ENCODE data around the gene CAMP. TPM values are rescaled to one million over a fixed set of nuclear protein-coding genes. Genes with fewer than 3 reads are reported as not detected.
"Not testable (repeated sequence)": the region's sequence is repeated elsewhere in the genome, so short reads cannot be mapped to it uniquely, and the experiment has no call there.

The CAMP gene
- total and polyA plus RNA-seq, 4 experiments from 2014 or later, result not detected

DNA sequence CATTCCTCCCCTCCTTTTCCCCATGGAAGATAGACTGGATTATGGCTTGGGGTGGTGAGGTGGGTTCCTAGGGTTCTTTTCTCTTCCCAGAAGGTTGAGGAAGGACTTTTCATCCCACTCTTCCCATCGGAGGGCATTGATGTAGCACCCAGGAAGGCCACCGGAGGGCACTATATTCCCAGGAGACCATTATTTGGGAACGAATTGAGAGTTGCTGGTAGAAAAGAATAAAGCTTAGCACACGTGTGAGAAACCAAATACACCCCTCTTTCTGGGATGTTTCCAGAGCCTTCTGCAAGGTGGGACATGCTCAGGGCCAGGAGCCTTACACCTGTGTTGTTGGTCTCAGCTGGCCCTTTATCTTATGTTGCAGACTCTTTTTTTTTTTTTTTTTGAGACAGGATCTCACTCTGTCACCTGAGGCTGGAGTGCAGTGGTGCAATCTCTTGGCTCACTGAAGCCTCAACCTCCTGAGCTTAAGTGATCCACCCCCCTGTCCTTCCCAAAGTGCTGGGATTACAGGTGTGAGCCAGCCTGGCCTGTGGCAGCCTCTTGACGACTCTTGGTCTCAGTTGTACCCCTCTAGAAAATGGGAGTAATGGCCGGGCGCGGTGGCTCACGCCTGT lies 28.7 kb upstream of the CAMP start:
- no peaks in the 10 kb centered on the region for H3K36me3 ChIP-seq (ENCODE audit: insufficient read depth, low read length)
- CTCF ChIA-PET (ENCODE audit: partially characterized antibody), result interaction anchor here (0.7 to 3.4 kb wide), 7 partner anchors 12 to 462 kb away, joined by 3 to 18 read pairs (median 3); partner anchors contain the start of genes CCDC51 and TMA7
- peaks cover 0 to 2% of the 10 kb centered on the region in 2 donors for H3K27me3 Mint-ChIP-seq
- H3K4me1 ChIP-seq (ENCODE audit: insufficient read depth, low read length), result no peaks in the 10 kb centered on the region
- H3K9me3 Mint-ChIP-seq, result peaks cover 0 to under 1% (median 0%) of the 10 kb centered on the region in 8 donors
- intact Hi-C loops (cut with micrococcal nuclease), result loop anchor here (5.0 kb wide), 1 partner anchor 363 kb away; the partner anchor contains the start of gene PFKFB4
- no peak overlapping the region for H3K27ac Mint-ChIP-seq
- peak in 3 of 5 donors; percentile 5 to 9 (median 9) for DNase-seq
- no peaks in the 10 kb centered on the region for H3K9me3 ChIP-seq (ENCODE audit: control insufficient read depth in 1 of 2, low read length in 2 of 2)
- no peak overlapping the region for H3K4me3 ChIP-seq (ENCODE audit: low read length in 2 of 2)
- H3K27ac ChIP-seq (ENCODE audit: low read depth, low read length), result no peak overlapping the region
- H3K4me3 Mint-ChIP-seq, result no peak overlapping the region
- POLR2A ChIA-PET (ENCODE audit: partially characterized antibody), result no interaction called here
- no peaks in the 10 kb centered on the region for H3K4me1 Mint-ChIP-seq
- no peaks in the 10 kb centered on the region for H3K36me3 Mint-ChIP-seq
- no peaks in the 10 kb centered on the region for H3K27me3 ChIP-seq (ENCODE audit: insufficient read depth, low read length)

DNA sequence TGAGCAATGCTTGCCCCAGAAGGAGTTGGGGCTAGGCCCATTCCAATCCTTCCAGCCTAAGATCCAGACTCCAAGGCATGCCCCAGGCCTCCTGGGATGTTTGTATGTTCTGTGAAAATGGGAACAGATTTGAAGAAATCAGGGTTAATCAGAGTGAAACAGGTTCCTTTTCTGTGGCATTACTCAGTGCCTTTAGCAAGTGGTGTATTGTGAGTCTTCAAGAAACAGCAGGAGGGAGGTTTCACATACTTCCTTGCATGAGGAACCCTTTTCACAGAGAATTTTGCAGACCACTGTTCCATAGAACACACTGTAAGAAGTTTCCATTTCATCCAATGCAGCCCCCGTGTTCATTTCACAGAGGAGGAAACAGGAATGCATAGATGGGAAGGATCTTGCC lies 26.7 kb upstream of the CAMP start:
- intact Hi-C loops (cut with micrococcal nuclease), result no loop called here

DNA sequence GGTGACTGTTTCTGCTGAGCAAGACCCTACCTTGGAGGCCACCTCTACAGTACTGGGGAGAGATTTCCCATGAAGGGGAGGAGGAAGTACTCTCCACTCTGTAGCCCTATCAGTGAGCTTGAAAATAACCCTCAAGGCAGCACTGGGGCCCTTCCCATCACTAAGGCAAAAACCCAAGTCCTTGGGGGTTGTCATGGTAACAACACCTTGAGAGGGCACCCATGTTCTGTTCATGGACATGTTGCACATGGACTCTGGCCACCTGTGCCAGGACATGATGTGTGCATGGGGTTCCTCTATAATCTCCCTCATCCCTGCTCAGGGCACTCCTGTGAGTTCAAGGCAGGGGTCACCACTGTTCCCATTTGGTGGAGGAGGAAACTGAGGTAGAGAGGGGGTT lies 24.2 kb upstream of the CAMP start:
- ChIA-PET CTCF (ENCODE audit: partially characterized antibody) (no interaction called here), POLR2A (ENCODE audit: partially characterized antibody) (no interaction called here)
- intact Hi-C loops (cut with micrococcal nuclease), result no loop called here
- Mint-ChIP-seq H3K27me3 (peaks cover 3 to 4% of the 10 kb centered on the region in 2 donors), H3K9me3 (peaks cover 0 to 2% (median 0%) of the 10 kb centered on the region in 8 donors), H3K36me3 (no peaks in the 10 kb centered on the region), H3K27ac (peak overlapping the region in 1 of 7 donors; percentile 4), H3K4me1 (no peaks in the 10 kb centered on the region), H3K4me3 (no peak overlapping the region)
- Histone ChIP-seq H3K4me1 (ENCODE audit: insufficient read depth, low read length) (no peaks in the 10 kb centered on the region), H3K27me3 (ENCODE audit: insufficient read depth, low read length) (no peaks in the 10 kb centered on the region), H3K9me3 (ENCODE audit: control insufficient read depth in 1 of 2, low read length in 2 of 2) (no peaks in the 10 kb centered on the region), H3K27ac (ENCODE audit: low read depth, low read length) (no peak overlapping the region), H3K4me3 (ENCODE audit: low read length in 2 of 2) (no peak overlapping the region), H3K36me3 (ENCODE audit: insufficient read depth, low read length) (no peaks in the 10 kb centered on the region)
- no peak for DNase-seq

More for the DNA sequence above, 26.7 kb upstream of the CAMP start:
- ChIA-PET POLR2A (ENCODE audit: partially characterized antibody) (no interaction called here), CTCF (ENCODE audit: partially characterized antibody) (no interaction called here)
- Histone ChIP-seq H3K27me3 (ENCODE audit: insufficient read depth, low read length) (no peaks in the 10 kb centered on the region), H3K36me3 (ENCODE audit: insufficient read depth, low read length) (no peaks in the 10 kb centered on the region), H3K4me3 (ENCODE audit: low read length in 2 of 2) (no peak overlapping the region), H3K27ac (ENCODE audit: low read depth, low read length) (no peak overlapping the region), H3K9me3 (ENCODE audit: control insufficient read depth in 1 of 2, low read length in 2 of 2) (no peaks in the 10 kb centered on the region), H3K4me1 (ENCODE audit: insufficient read depth, low read length) (no peaks in the 10 kb centered on the region)
- Mint-ChIP-seq H3K36me3 (no peaks in the 10 kb centered on the region), H3K27me3 (peaks cover 3 to 4% of the 10 kb centered on the region in 2 donors), H3K4me3 (no peak overlapping the region), H3K9me3 (peaks cover 0 to 2% (median 0%) of the 10 kb centered on the region in 8 donors), H3K27ac (no peak overlapping the region), H3K4me1 (no peaks in the 10 kb centered on the region)
- no peak for DNase-seq

DNA sequence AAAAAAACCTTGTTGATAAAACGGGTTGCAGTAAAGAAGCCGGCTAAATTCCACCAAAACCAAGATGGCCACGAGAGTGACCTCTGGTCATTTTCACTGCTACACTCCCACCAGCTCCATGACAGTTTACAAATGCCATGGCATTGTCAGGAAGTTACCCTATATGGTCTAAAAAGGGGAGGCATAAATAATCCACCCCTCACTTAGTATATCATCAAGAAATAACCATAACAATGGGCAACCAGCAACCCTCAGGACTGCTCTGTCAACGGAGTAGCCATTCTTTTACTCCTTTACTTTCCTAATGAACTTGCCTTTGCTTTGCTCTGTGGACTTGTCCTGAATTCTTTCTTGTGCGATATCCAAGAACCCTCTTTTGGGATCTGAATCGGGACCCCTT lies 20.7 kb upstream of the CAMP start:
- no peaks in the 10 kb centered on the region for H3K4me1 ChIP-seq (ENCODE audit: insufficient read depth, low read length)
- no peak for DNase-seq
- no peak overlapping the region for H3K27ac ChIP-seq (ENCODE audit: low read depth, low read length)
- no peak overlapping the region for H3K27ac Mint-ChIP-seq
- peaks cover 3 to 4% of the 10 kb centered on the region in 2 donors for H3K27me3 Mint-ChIP-seq
- CTCF ChIA-PET (ENCODE audit: partially characterized antibody), result no interaction called here
- no peaks in the 10 kb centered on the region for H3K36me3 ChIP-seq (ENCODE audit: insufficient read depth, low read length)
- H3K9me3 ChIP-seq (ENCODE audit: control insufficient read depth in 1 of 2, low read length in 2 of 2), result no peaks in the 10 kb centered on the region
- intact Hi-C loops (cut with micrococcal nuclease), result no loop called here
- H3K4me3 ChIP-seq (ENCODE audit: low read length in 2 of 2), result no peak overlapping the region
- H3K4me3 Mint-ChIP-seq, result no peak overlapping the region
- H3K4me1 Mint-ChIP-seq, result no peaks in the 10 kb centered on the region
- no peaks in the 10 kb centered on the region for H3K27me3 ChIP-seq (ENCODE audit: insufficient read depth, low read length)
- no peaks in the 10 kb centered on the region for H3K36me3 Mint-ChIP-seq
- H3K9me3 Mint-ChIP-seq, result peaks cover 0 to 2% (median 0%) of the 10 kb centered on the region in 8 donors
- POLR2A ChIA-PET (ENCODE audit: partially characterized antibody), result no interaction called here

DNA sequence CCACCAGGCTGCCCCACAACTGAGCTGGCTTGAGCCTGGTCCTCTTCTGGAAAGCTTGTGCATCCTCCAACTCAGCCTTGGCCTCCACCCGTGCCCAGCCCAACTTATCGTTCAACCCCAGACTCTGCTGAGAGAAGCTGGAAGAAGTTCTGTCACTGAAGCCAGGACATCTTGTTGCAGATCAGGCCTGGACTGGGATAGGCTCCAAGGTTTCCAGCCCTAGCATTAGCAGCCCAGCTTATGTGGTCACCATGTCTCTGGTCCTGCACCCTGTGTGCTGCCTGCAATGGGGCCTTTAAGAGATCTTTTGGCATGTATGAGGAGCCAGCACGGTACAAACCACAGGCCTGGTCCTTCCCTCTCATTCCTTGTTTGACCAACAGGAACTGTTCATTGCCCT lies 15.2 kb upstream of the CAMP start:
- POLR2A ChIA-PET (ENCODE audit: partially characterized antibody), result no interaction called here
- H3K27me3 ChIP-seq (ENCODE audit: insufficient read depth, low read length), result no peaks in the 10 kb centered on the region
- Mint-ChIP-seq H3K4me3 (no peak overlapping the region), H3K9me3 (no peaks in the 10 kb centered on the region), H3K4me1 (peaks cover 0 to 4% (median 0%) of the 10 kb centered on the region in 4 donors), H3K27ac (no peak overlapping the region), H3K36me3 (no peaks in the 10 kb centered on the region), H3K27me3 (peaks cover 0 to 2% of the 10 kb centered on the region in 2 donors)
- H3K9me3 ChIP-seq (ENCODE audit: control insufficient read depth in 1 of 2, low read length in 2 of 2), result no peaks in the 10 kb centered on the region
- DNase-seq, result no peak
- intact Hi-C loops (cut with micrococcal nuclease), result no loop called here
- no peaks in the 10 kb centered on the region for H3K4me1 ChIP-seq (ENCODE audit: insufficient read depth, low read length)
- no peaks in the 10 kb centered on the region for H3K36me3 ChIP-seq (ENCODE audit: insufficient read depth, low read length)
- CTCF ChIA-PET (ENCODE audit: partially characterized antibody), result interaction anchor here (0.7 kb wide), 1 partner anchor 193 kb away, joined by 3 read pairs; no protein-coding TSS in a partner anchor
- H3K4me3 ChIP-seq (ENCODE audit: low read length in 2 of 2), result no peak overlapping the region
- no peak overlapping the region for H3K27ac ChIP-seq (ENCODE audit: low read depth, low read length)

DNA sequence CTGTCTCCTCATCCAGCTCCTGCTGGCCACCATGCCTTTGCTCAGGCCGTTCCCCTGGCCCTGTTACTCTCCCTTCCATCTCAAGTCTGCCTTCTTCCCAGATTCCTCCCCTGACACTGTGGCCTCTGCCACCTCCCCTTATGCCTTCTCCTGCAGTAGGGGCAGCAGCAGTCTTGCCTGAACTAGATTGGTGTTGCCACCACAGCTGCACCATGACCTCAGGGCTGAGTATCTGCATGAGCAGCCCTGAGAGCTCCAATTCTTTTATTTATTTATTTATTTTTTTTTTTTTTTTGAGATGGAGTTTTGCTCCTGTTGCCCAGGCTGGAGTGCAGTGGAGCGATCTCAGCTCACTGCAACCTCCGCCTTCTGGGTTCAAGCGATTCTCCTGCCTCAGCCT lies 13.8 kb upstream of the CAMP start:
- no peaks in the 10 kb centered on the region for H3K4me1 ChIP-seq (ENCODE audit: insufficient read depth, low read length)
- peaks cover 0 to 2% of the 10 kb centered on the region in 2 donors for H3K27me3 Mint-ChIP-seq
- H3K9me3 ChIP-seq (ENCODE audit: control insufficient read depth in 1 of 2, low read length in 2 of 2), result no peaks in the 10 kb centered on the region
- no peak overlapping the region for H3K27ac ChIP-seq (ENCODE audit: low read depth, low read length)
- no peak overlapping the region for H3K4me3 Mint-ChIP-seq
- ChIA-PET CTCF (ENCODE audit: partially characterized antibody) (no interaction called here), POLR2A (ENCODE audit: partially characterized antibody) (no interaction called here)
- intact Hi-C loops (cut with micrococcal nuclease), result no loop called here
- no peak for DNase-seq
- peaks cover 0 to 4% (median 0%) of the 10 kb centered on the region in 4 donors for H3K4me1 Mint-ChIP-seq
- no peak overlapping the region for H3K4me3 ChIP-seq (ENCODE audit: low read length in 2 of 2)
- peak overlapping the region in 1 of 7 donors; percentile 57 for H3K27ac Mint-ChIP-seq
- H3K36me3 Mint-ChIP-seq, result no peaks in the 10 kb centered on the region
- H3K36me3 ChIP-seq (ENCODE audit: insufficient read depth, low read length), result no peaks in the 10 kb centered on the region
- H3K27me3 ChIP-seq (ENCODE audit: insufficient read depth, low read length), result no peaks in the 10 kb centered on the region
- H3K9me3 Mint-ChIP-seq, result no peaks in the 10 kb centered on the region

DNA sequence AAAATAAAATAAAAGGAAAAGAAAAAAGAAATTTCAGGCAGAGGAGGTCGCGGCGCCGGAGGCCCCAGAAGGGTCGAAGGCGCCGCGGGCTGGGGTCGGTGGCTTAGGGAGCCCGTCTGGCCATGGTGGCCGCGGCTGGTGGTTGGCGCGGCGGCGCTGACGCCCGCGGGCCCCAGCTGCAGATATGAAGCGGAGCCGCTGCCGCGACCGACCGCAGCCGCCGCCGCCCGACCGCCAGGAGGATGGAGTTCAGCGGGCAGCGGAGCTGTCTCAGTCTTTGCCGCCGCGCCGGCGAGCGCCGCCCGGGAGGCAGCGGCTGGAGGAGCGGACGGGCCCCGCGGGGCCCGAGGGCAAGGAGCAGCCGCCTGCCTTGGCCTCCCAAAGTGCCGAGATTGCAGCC lies 12.8 kb upstream of the CAMP start:
- H3K4me3 Mint-ChIP-seq; H3K27ac ChIP-seq (ENCODE audit: low read depth, low read length); DNase-seq; H3K4me1 ChIP-seq (ENCODE audit: insufficient read depth, low read length); H3K9me3 Mint-ChIP-seq; CTCF ChIA-PET (ENCODE audit: partially characterized antibody); intact Hi-C loops (cut with micrococcal nuclease); POLR2A ChIA-PET (ENCODE audit: partially characterized antibody); H3K27ac Mint-ChIP-seq; H3K36me3 Mint-ChIP-seq; H3K4me1 Mint-ChIP-seq; H3K9me3 ChIP-seq (ENCODE audit: control insufficient read depth in 1 of 2, low read length in 2 of 2); H3K27me3 ChIP-seq (ENCODE audit: insufficient read depth, low read length); H3K27me3 Mint-ChIP-seq; H3K36me3 ChIP-seq (ENCODE audit: insufficient read depth, low read length); H3K4me3 ChIP-seq (ENCODE audit: low read length in 2 of 2): not testable (repeated sequence)
